Measurements from ENCODE around the gene SLC16A5.

Gene SLC16A5

DNA sequence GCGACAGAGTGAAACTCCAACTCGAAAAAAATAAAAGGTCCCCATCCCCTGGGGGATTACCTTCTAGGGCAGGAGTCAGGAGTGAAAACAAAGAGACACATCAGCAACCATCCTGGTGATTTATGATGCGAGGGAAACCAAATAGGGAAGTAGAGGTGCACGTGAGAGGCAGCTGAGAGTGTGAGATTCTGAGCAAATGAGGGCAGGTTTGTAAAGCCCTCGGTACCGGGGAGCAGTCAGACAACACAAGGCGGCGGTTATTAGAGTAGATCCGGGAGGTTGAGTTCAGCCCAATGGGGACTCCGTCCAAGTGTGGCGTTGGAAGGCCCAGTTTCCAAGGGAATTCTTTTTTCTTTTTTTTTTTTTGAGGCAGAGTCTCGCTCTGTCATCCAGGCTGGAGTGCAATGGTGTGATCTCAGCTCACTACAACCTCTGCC is 14.6 kb downstream of the SLC16A5 start:
- Histone ChIP-seq H3K4me3 (ENCODE audit: low read length) (no peak overlapping the region), H3K9me3 (ENCODE audit: low read length) (no peaks in the 10 kb centered on the region), H3K36me3 (ENCODE audit: insufficient read depth, low read length) (no peaks in the 10 kb centered on the region), H3K4me1 (ENCODE audit: insufficient read depth, low read length) (no peaks in the 10 kb centered on the region), H2AFZ (ENCODE audit: low read depth, low read length) (no peak overlapping the region), H3K27me3 (ENCODE audit: insufficient read depth, low read length) (peaks cover 6% of the 10 kb centered on the region)

- H3K4me1 ChIP-seq (ENCODE audit: insufficient read depth, low read length), result peaks cover 1% of the 10 kb centered on the region
- peaks cover 6% of the 10 kb centered on the region for H3K27me3 ChIP-seq (ENCODE audit: insufficient read depth, low read length)
These were observed 16.1 kb downstream of the SLC16A5 start for GRCh38 chr17:75103601-75104554.

DNA sequence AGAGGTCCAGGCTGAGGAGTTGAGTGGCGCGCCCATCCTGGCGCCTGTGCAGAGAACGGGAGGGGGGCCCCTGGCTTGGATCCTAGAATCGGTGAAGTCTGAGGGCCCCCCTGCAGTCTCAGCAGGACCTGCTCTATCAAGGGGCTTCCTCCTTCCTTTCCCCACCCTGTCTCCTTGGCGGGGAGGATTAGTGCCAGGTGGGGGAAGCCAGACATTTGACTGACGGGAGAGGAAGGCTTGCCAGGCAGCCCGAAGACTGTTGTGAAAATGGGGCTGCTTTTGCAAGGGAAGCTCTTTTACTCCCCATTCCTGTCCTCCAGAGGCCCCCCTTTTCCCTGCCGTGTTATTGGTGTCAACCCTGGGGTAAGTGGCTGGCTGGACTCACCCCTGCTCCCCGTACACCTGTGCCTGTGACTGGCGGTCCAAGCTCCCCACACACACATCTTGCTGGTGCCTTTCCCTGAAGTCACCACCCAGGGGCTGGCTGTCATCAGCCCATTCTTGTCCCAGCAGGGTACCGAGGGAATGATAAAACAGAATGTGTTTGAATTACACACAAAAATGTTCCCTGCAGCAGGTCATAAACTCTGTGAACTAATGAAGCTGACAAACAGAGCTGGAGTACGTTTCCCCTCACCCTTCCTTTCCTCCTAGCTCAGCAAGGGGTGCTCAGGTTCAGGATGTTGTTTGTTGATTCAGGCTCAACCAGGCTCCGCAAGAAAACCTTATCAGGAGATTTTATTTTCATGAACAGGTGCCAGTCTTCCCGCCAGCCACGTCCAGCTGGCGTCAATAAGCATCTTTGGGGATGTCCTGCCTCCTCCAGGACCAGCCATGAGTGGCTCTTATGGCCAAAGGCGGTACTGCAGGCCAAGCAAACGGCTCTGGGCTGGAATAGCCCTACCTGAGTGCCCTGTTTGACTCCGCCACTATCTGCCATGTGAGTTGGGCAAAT is 17.6 kb downstream of the SLC16A5 start:
- no peaks in the 10 kb centered on the region for H3K36me3 ChIP-seq (ENCODE audit: insufficient read depth, low read length)
- no peak overlapping the region for H2AFZ ChIP-seq (ENCODE audit: low read depth, low read length)
- H3K4me1 ChIP-seq (ENCODE audit: insufficient read depth, low read length), result peaks cover 11% of the 10 kb centered on the region
- no peak overlapping the region for H3K4me3 ChIP-seq (ENCODE audit: low read length)
- H3K27me3 ChIP-seq (ENCODE audit: insufficient read depth, low read length), result peaks cover 6% of the 10 kb centered on the region
- H3K9me3 ChIP-seq (ENCODE audit: low read length), result no peaks in the 10 kb centered on the region

More at GRCh38 chr17:75103601-75104554, 16.1 kb downstream of the SLC16A5 start:
- Histone ChIP-seq H3K4me3 (ENCODE audit: low read length) (no peak overlapping the region), H2AFZ (ENCODE audit: low read depth, low read length) (no peak overlapping the region), H3K36me3 (ENCODE audit: insufficient read depth, low read length) (no peaks in the 10 kb centered on the region), H3K9me3 (ENCODE audit: low read length) (no peaks in the 10 kb centered on the region)

DNA sequence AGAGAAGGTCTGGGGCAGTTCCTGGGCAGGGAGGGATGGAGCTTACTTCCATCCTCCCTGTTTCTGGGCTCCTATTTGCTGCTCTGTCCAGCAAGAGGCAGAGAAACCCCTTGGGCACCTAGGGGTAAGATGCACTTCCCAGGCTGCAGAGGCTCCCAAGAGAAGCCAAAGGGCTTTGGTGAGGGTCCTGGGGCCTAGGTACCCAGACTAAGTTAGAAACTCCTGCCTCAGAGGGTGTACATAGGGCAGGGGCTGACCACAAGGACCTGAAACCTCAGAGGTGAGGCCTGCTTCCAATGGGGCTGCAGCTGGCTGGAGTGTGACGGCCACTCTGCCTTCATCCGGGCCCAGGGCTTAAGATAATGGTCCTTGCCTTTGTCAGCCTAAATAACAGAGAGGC is 20.4 kb downstream of the SLC16A5 start:
- Histone ChIP-seq H3K4me3 (ENCODE audit: low read length) (no peak overlapping the region), H2AFZ (ENCODE audit: low read depth, low read length) (no peak overlapping the region), H3K9me3 (ENCODE audit: low read length) (no peaks in the 10 kb centered on the region), H3K4me1 (ENCODE audit: insufficient read depth, low read length) (peaks cover 14% of the 10 kb centered on the region), H3K36me3 (ENCODE audit: insufficient read depth, low read length) (no peaks in the 10 kb centered on the region), H3K27me3 (ENCODE audit: insufficient read depth, low read length) (peaks cover 6% of the 10 kb centered on the region)

- H3K27me3 ChIP-seq (ENCODE audit: insufficient read depth, low read length), result peaks cover under 1% of the 10 kb centered on the region
- H3K4me1 ChIP-seq (ENCODE audit: insufficient read depth, low read length), result peaks cover 14% of the 10 kb centered on the region
- H2AFZ ChIP-seq (ENCODE audit: low read depth, low read length), result peak overlapping the region; percentile 98
- H3K4me3 ChIP-seq (ENCODE audit: low read length), result peak overlapping the region; percentile 90
- no peaks in the 10 kb centered on the region for H3K36me3 ChIP-seq (ENCODE audit: insufficient read depth, low read length)
- H3K9me3 ChIP-seq (ENCODE audit: low read length), result no peaks in the 10 kb centered on the region
These were observed 21.3 kb downstream of the SLC16A5 start for GRCh38 chr17:75109046-75109406.

GRCh38 chr17:75109407-75110233 is 21.9 kb downstream of the SLC16A5 start, which contains the start of gene ARMC7:
Gene ARMC7, plus strand, starts transcription at chr17:75109969. Its CDS starts 320 bp downstream, at chr17:75110289.
- peak within 1 kb of the TSS; percentile 90 for H3K4me3 ChIP-seq (ENCODE audit: low read length)
- peak within 1 kb of the TSS; percentile 98 for H2AFZ ChIP-seq (ENCODE audit: low read depth, low read length)
- no peaks in the 10 kb centered on the region for H3K9me3 ChIP-seq (ENCODE audit: low read length)
- no peaks in the 10 kb centered on the region for H3K27me3 ChIP-seq (ENCODE audit: insufficient read depth, low read length)
- peaks cover 14% of the 10 kb centered on the region for H3K4me1 ChIP-seq (ENCODE audit: insufficient read depth, low read length)
- no peaks in the 10 kb centered on the region for H3K36me3 ChIP-seq (ENCODE audit: insufficient read depth, low read length)

DNA sequence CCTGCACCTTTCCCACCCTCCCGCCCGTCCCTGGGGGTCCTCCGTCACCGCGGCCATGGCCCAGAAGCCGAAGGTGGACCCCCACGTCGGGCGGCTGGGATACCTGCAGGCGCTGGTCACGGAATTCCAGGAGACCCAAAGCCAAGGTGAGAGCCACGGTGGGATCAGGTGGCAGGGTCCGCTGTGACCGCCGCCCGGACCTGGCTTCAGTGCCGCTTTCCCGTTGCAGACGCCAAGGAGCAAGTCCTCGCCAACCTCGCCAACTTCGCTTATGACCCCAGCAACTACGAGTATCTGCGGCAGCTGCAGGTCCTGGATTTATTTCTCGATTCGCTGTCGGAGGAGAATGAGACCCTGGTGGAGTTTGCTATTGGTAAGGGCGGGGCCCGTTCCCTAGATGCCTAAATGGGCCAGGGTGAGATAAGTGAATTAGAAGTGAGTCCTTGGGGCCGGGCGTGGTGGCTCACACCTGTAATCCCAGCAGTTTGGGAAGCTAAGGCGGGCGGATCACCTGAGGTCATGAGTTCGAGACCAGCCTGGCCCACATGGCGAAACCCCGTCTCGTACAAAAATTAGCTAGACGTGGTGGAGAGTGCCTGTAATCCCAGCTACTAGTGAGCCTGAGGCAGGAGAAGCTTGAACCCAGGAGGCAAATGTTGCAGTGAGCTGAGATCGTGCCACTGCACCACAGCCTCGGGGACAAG is 22.6 kb downstream of the SLC16A5 start:
- H3K9me3 ChIP-seq (ENCODE audit: low read length), result no peaks in the 10 kb centered on the region
- peaks cover 14% of the 10 kb centered on the region for H3K4me1 ChIP-seq (ENCODE audit: insufficient read depth, low read length)
- H2AFZ ChIP-seq (ENCODE audit: low read depth, low read length), result no peak overlapping the region
- H3K36me3 ChIP-seq (ENCODE audit: insufficient read depth, low read length), result no peaks in the 10 kb centered on the region
- H3K4me3 ChIP-seq (ENCODE audit: low read length), result peak overlapping the region; percentile 90
- H3K27me3 ChIP-seq (ENCODE audit: insufficient read depth, low read length), result no peaks in the 10 kb centered on the region

DNA sequence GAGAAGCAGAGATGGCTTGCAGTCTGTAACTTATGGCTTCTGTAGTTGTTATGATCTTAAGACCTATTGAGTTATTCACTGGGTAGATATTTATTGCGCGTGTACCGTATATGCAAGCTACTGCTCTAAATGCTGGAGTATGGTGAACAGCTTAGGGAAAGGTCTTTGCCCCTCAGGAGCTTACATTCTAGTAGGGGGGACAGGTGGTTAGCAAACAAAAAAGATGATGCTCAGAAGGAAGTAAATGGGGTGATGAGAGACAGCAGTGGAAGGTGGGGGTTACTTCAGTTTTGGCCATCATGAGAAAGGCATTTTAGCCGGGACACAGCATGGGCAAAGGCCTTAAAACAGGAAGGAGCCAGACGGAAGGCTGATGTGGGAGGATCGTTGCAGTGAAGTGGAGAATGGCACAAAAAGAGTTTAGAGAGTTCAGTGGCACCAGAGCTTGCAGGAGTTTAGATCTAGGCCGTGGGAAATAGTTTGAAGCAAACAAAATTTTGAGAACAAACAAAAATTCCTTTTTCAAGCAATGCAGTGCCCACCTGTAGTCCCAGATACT is 24.1 kb downstream of the SLC16A5 start:
- Histone ChIP-seq H3K36me3 (ENCODE audit: insufficient read depth, low read length) (peaks cover 9% of the 10 kb centered on the region), H3K9me3 (ENCODE audit: low read length) (no peaks in the 10 kb centered on the region), H3K4me3 (ENCODE audit: low read length) (no peak overlapping the region), H2AFZ (ENCODE audit: low read depth, low read length) (no peak overlapping the region), H3K4me1 (ENCODE audit: insufficient read depth, low read length) (peaks cover 14% of the 10 kb centered on the region), H3K27me3 (ENCODE audit: insufficient read depth, low read length) (no peaks in the 10 kb centered on the region)

GRCh38 chr17:75113798-75114551 is 26.2 kb downstream of the SLC16A5 start:
- no peaks in the 10 kb centered on the region for H3K9me3 ChIP-seq (ENCODE audit: low read length)
- H3K27me3 ChIP-seq (ENCODE audit: insufficient read depth, low read length), result no peaks in the 10 kb centered on the region
- no peak overlapping the region for H3K4me3 ChIP-seq (ENCODE audit: low read length)
- no peak overlapping the region for H2AFZ ChIP-seq (ENCODE audit: low read depth, low read length)
- H3K4me1 ChIP-seq (ENCODE audit: insufficient read depth, low read length), result peaks cover 12% of the 10 kb centered on the region
- H3K36me3 ChIP-seq (ENCODE audit: insufficient read depth, low read length), result peaks cover 12% of the 10 kb centered on the region

DNA sequence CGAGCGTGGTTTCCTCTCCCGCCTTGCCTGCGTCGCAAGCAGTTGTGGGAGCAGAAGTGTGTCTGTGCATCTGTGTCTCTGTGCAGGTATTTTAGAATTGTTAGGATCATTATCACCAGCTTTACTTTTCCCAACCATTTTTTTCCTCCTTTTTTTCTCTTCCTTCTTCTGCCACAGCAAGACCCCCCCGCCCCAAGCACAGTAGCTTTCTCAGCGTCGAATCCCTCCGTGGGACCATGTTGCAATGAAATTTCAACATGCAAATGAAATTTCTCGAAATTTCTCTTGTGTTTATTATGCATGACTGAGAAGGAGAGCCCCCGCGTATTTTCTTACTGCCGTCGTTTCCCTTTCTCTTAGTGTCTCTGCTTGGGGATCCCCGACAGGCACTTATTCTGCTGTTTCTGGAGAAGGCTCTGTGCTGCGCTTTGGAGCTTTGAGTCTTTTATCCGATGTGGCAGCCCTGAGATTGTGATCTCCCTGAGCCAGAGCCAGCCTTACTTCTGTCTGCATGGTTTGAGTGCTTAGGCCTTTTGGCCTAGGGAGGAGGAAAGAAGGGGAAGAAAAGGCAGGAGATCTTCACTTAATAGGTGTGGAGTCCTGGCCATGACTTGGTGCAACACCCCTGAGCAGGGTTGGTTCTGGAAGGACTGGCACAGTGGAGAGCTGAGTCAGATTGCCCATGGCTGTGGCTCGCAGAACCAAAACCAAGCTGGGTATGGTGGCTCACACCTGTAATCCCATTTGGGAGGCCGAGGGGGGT is 27.0 kb downstream of the SLC16A5 start:
- no peak overlapping the region for H2AFZ ChIP-seq (ENCODE audit: low read depth, low read length)
- no peaks in the 10 kb centered on the region for H3K27me3 ChIP-seq (ENCODE audit: insufficient read depth, low read length)
- H3K4me1 ChIP-seq (ENCODE audit: insufficient read depth, low read length), result peaks cover 6% of the 10 kb centered on the region
- peaks cover 12% of the 10 kb centered on the region for H3K36me3 ChIP-seq (ENCODE audit: insufficient read depth, low read length)
- H3K4me3 ChIP-seq (ENCODE audit: low read length), result no peak overlapping the region
- no peaks in the 10 kb centered on the region for H3K9me3 ChIP-seq (ENCODE audit: low read length)

- peaks cover 15% of the 10 kb centered on the region for H3K36me3 ChIP-seq (ENCODE audit: insufficient read depth, low read length)
These were observed 27.8 kb downstream of the SLC16A5 start for GRCh38 chr17:75115555-75115954.

More at GRCh38 chr17:75115555-75115954, 27.8 kb downstream of the SLC16A5 start:
- Histone ChIP-seq H2AFZ (ENCODE audit: low read depth, low read length) (no peak overlapping the region), H3K9me3 (ENCODE audit: low read length) (no peaks in the 10 kb centered on the region), H3K4me1 (ENCODE audit: insufficient read depth, low read length) (peaks cover 1% of the 10 kb centered on the region), H3K4me3 (ENCODE audit: low read length) (no peak overlapping the region), H3K27me3 (ENCODE audit: insufficient read depth, low read length) (no peaks in the 10 kb centered on the region)

Data from neuron (in vitro differentiated cells).